Body of pancreas (tissue), 4 donors: ENCODE results near the gene IER2.

Experiments used
- CTCF ChIP-seq, 7 experiments: fragments of 450-650 bp in 4 of 7; fragments of 200-600 bp in 3 of 7; sonication (generic) in 3 of 7; IDR thresholded peaks; one replicate each; pipeline ENCODE4 v1.5.1; 2016 to 2019; ENCODE audit warnings: antibody characterized with exemption in 7 of 7
- POLR2A ChIP-seq, 3 donors: fragments of 450-650 bp; IDR thresholded peaks; one replicate each; pipeline ENCODE4 v1.6.1; 2016; ENCODE audit warnings: antibody characterized with exemption in 3 of 3, mild to moderate bottlenecking in 2 of 3

GRCh38 chr19:13181747-13182388 is 31.7 kb downstream of the IER2 start:
- TF ChIP-seq POLR2A (IDR thresholded peaks at IDR 0.05) (no peak), CTCF (IDR thresholded peaks at IDR 0.05) (no peak)
